Neural progenitor cell (in vitro differentiated cells): ENCODE data around the gene MUC16. TPM values are rescaled to one million over a fixed set of nuclear protein-coding genes. Genes with fewer than 3 reads are reported as not detected.

Experiments used
- DNase-seq: peaks from one replicate; pipeline ENCODE4 v3.0.0-alpha.2; 2016; ENCODE audit warnings: low spot score
- H2AFZ ChIP-seq: fragments of 200-600 bp; sonication (generic); replicated peaks from 2 replicates; pipeline ENCODE4 v1.6.1; 2016; ENCODE audit warnings: antibody characterized with exemption
- H3F3A ChIP-seq: fragments of 200-600 bp; sonication (generic); 2 replicates; pipeline ENCODE4 v1.6.1; 2016; ENCODE audit warnings: antibody characterized with exemption, low read depth
- H3K27ac ChIP-seq: fragments of 200-600 bp; sonication (generic); 2 replicates; pipeline ENCODE4 v1.5.1; 2016; ENCODE audit warnings: mild to moderate bottlenecking
- H3K27me3 ChIP-seq: fragments of 200-600 bp; sonication (generic); 2 replicates; pipeline ENCODE4 v1.6.1; 2016; ENCODE audit warnings: mild to moderate bottlenecking, moderate library complexity
- H3K36me3 ChIP-seq: fragments of 200-600 bp; sonication (generic); 2 replicates; pipeline ENCODE4 v1.5.1; 2016
- H3K4me1 ChIP-seq: fragments of 200-600 bp; sonication (generic); 2 replicates; pipeline ENCODE4 v1.6.1; 2016; ENCODE audit warnings: mixed run types
- H3K4me2 ChIP-seq: fragments of 200-600 bp; sonication (generic); 2 replicates; pipeline ENCODE4 v1.6.1; 2016
- H3K4me3 ChIP-seq: fragments of 200-600 bp; sonication (generic); 2 replicates; pipeline ENCODE4 v1.5.1; 2016
- H3K79me2 ChIP-seq: fragments of 200-600 bp; sonication (generic); 2 replicates; pipeline ENCODE4 v1.6.1; 2016; ENCODE audit warnings: low read depth
- H3K9ac ChIP-seq: fragments of 200-600 bp; sonication (generic); 2 replicates; pipeline ENCODE4 v1.6.1; 2016
- H3K9me3 ChIP-seq: fragments of 200-600 bp; sonication (generic); 2 replicates; pipeline ENCODE4 v1.5.1; 2016; ENCODE audit warnings: low read depth
- H4K20me1 ChIP-seq: fragments of 200-600 bp; sonication (generic); 2 replicates; pipeline ENCODE4 v1.6.1; 2016; ENCODE audit warnings: low read depth
- H3K27ac Mint-ChIP-seq: 3 replicates; pipeline ENCODE4 v1.8.0; 2021; ENCODE audit warnings: mixed read lengths
- H3K27me3 Mint-ChIP-seq: 2 replicates; pipeline ENCODE4 v1.8.0; 2022; ENCODE audit warnings: low read depth, mild to moderate bottlenecking, inconsistent platforms, moderate library complexity, mixed read lengths; ENCODE audit not compliant: insufficient read depth
- H3K36me3 Mint-ChIP-seq: 3 replicates; pipeline ENCODE4 v1.8.0; 2021; ENCODE audit warnings: mixed read lengths
- H3K4me1 Mint-ChIP-seq: 3 replicates; pipeline ENCODE4 v1.8.0; 2021; ENCODE audit warnings: mixed read lengths
- H3K4me3 Mint-ChIP-seq: 3 replicates; pipeline ENCODE4 v1.8.0; 2021; ENCODE audit warnings: mild to moderate bottlenecking, moderate library complexity, mixed read lengths
- H3K9me3 Mint-ChIP-seq: 3 replicates; pipeline ENCODE4 v1.8.0; 2020; ENCODE audit warnings: mixed read lengths
- EZH2 ChIP-seq: fragments of 200-600 bp; sonication (generic); IDR thresholded peaks from 2 replicates; pipeline ENCODE4 v1.6.1; 2017; ENCODE audit warnings: antibody characterized with exemption, mild to moderate bottlenecking, moderate library complexity
- EZH2phosphoT487 ChIP-seq: fragments of 200-600 bp; sonication (generic); IDR thresholded peaks from 2 replicates; pipeline ENCODE4 v1.6.1; 2017; ENCODE audit warnings: antibody characterized with exemption
- total RNA-seq: library from RNA; depleted of rRNA; stranded (reverse); fragments of >200 nt; gene quantifications from 2 replicates; pipeline ENCODE4 v1.2.3, GENCODE V29; 2015; ENCODE audit warnings: low replicate concordance
- TF ChIP-seq, protein P1 (sequence below): fragments of 200-600 bp; sonication (generic); IDR thresholded peaks from 2 replicates; pipeline ENCODE4 v1.5.1; 2017; ENCODE audit warnings: antibody characterized with exemption, mild to moderate bottlenecking

Gene MUC16
- total RNA-seq, 1 donor from 2014 or later = 0.07 TPM

DNA sequence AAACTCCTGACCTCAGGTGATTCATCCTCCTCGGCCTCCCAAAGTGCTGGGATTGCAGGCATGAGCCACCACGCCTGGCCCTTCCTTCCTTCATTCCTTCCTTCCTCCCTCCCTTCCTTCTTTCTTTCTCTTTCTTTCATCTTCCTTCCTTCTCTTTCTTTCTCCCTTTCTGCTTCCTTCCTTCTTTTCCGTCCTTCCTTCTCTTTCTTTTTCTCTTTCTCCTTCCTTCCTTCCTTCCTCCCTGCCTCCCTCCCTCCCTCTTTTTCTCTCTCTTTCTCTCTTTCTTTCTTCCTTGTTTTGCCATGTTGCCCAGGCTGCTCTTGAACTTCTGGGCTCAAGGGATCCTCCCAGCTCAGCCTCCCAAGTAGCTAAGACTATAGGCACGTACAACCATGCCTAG, 36.5 kb upstream of the MUC16 start:
- Histone ChIP-seq H4K20me1 (no peaks in the 10 kb centered on the region), H3K4me1 (no peaks in the 10 kb centered on the region), H3K79me2 (no peaks in the 10 kb centered on the region), H3K36me3 (no peaks in the 10 kb centered on the region), H3K4me2 (no peak overlapping the region), H2AFZ (no peak overlapping the region), H3K9ac (no peak overlapping the region), H3F3A (peaks cover 6% of the 10 kb centered on the region), H3K4me3 (no peak overlapping the region), H3K27ac (no peak overlapping the region), H3K27me3 (no peaks in the 10 kb centered on the region), H3K9me3 (no peaks in the 10 kb centered on the region)
- TF ChIP-seq EZH2phosphoT487 = no peak
- TF ChIP-seq, protein P1, sequence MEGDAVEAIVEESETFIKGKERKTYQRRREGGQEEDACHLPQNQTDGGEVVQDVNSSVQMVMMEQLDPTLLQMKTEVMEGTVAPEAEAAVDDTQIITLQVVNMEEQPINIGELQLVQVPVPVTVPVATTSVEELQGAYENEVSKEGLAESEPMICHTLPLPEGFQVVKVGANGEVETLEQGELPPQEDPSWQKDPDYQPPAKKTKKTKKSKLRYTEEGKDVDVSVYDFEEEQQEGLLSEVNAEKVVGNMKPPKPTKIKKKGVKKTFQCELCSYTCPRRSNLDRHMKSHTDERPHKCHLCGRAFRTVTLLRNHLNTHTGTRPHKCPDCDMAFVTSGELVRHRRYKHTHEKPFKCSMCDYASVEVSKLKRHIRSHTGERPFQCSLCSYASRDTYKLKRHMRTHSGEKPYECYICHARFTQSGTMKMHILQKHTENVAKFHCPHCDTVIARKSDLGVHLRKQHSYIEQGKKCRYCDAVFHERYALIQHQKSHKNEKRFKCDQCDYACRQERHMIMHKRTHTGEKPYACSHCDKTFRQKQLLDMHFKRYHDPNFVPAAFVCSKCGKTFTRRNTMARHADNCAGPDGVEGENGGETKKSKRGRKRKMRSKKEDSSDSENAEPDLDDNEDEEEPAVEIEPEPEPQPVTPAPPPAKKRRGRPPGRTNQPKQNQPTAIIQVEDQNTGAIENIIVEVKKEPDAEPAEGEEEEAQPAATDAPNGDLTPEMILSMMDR = no peak
- TF ChIP-seq EZH2 = no peak
- no peak for DNase-seq
- no peaks in the 10 kb centered on the region for H3K4me1 Mint-ChIP-seq
- peaks cover 3% of the 10 kb centered on the region for H3K27me3 Mint-ChIP-seq
- no peak overlapping the region for H3K27ac Mint-ChIP-seq
- H3K9me3 Mint-ChIP-seq = no peaks in the 10 kb centered on the region
- no peaks in the 10 kb centered on the region for H3K36me3 Mint-ChIP-seq
- no peak overlapping the region for H3K4me3 Mint-ChIP-seq

DNA sequence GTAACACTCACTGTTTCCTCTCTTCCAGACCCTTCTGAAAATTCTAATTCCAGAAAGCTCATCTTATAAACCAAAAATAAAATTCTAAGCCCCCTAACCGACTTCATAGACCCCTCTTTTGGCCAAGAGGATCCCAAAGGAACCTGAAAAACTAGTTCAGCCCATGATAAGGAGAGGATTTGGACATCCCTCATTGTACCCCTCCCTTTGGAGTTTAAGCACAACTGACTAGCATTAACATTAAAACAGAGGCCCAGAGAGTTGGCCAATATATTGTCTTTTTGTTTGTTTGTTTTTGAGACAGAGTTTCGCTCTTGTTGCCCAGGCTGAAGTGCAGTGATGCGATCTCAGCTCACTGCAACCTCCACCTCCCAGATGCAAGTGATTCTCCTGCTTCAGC, 34.2 kb upstream of the MUC16 start:
- H3K27me3 ChIP-seq = no peaks in the 10 kb centered on the region
- Mint-ChIP-seq H3K27ac (no peak overlapping the region), H3K27me3 (peaks cover 3% of the 10 kb centered on the region), H3K9me3 (no peaks in the 10 kb centered on the region), H3K36me3 (no peaks in the 10 kb centered on the region), H3K4me1 (no peaks in the 10 kb centered on the region), H3K4me3 (no peak overlapping the region)
- H3K4me1 ChIP-seq = no peaks in the 10 kb centered on the region
- no peak overlapping the region for H2AFZ ChIP-seq
- TF ChIP-seq, protein P1 = no peak
- TF ChIP-seq EZH2 = no peak
- no peak for TF ChIP-seq EZH2phosphoT487
- H3K4me2 ChIP-seq = no peak overlapping the region
- H3K27ac ChIP-seq = no peak overlapping the region
- no peaks in the 10 kb centered on the region for H4K20me1 ChIP-seq
- peaks cover 3% of the 10 kb centered on the region for H3F3A ChIP-seq
- no peaks in the 10 kb centered on the region for H3K79me2 ChIP-seq
- no peak overlapping the region for H3K9ac ChIP-seq
- H3K9me3 ChIP-seq = no peaks in the 10 kb centered on the region
- DNase-seq = no peak
- H3K36me3 ChIP-seq = no peaks in the 10 kb centered on the region
- no peak overlapping the region for H3K4me3 ChIP-seq

- Mint-ChIP-seq H3K36me3 (no peaks in the 10 kb centered on the region), H3K27ac (no peak overlapping the region), H3K4me1 (no peaks in the 10 kb centered on the region), H3K9me3 (no peaks in the 10 kb centered on the region), H3K27me3 (peaks cover 5% of the 10 kb centered on the region), H3K4me3 (no peak overlapping the region)
- no peak overlapping the region for H3K4me3 ChIP-seq
- H4K20me1 ChIP-seq = no peaks in the 10 kb centered on the region
- peak; percentile 21 for DNase-seq
- TF ChIP-seq EZH2phosphoT487 (no peak), EZH2 (no peak)
- TF ChIP-seq, protein P1 = no peak
- no peaks in the 10 kb centered on the region for H3K36me3 ChIP-seq
- no peaks in the 10 kb centered on the region for H3K4me1 ChIP-seq
- H3K79me2 ChIP-seq = no peaks in the 10 kb centered on the region
- H3K27me3 ChIP-seq = no peaks in the 10 kb centered on the region
- no peaks in the 10 kb centered on the region for H3K9me3 ChIP-seq
- H3K27ac ChIP-seq = no peak overlapping the region
- H2AFZ ChIP-seq = no peak overlapping the region
- H3F3A ChIP-seq = peaks cover 3% of the 10 kb centered on the region
- H3K9ac ChIP-seq = no peak overlapping the region
- no peak overlapping the region for H3K4me2 ChIP-seq
Measured at GRCh38 chr19:9043524-9043923, 33.3 kb upstream of the MUC16 start.
